Activated CD8-positive, alpha-beta T cell treated with anti-CD3 and anti-CD28 coated beads for 36 hours (primary cell): ENCODE measurements around the gene TBC1D9. TPM values are rescaled to one million over a fixed set of nuclear protein-coding genes. Genes with fewer than 3 reads are reported as not detected.

Experiments used
- ATAC-seq: fragments of 200-7000 bp; cut with Tn5 transposase; one replicate; pipeline ENCODE4 v1.10.0; 2021; ENCODE audit warnings: mild to moderate bottlenecking, moderate library complexity
- CTCF ChIA-PET: fragments of 350-600 bp; sonication (Branson Sonifier 250); formaldehyde crosslinking; loops from one replicate; lab custom pipeline; 2021; ENCODE audit warnings: antibody characterized with exemption; lab: Charles Lee
- POLR2A ChIA-PET: fragments of 350-600 bp; sonication (Branson Sonifier 250); formaldehyde crosslinking; loops from one replicate; lab custom pipeline; 2021; ENCODE audit warnings: antibody characterized with exemption; lab: Charles Lee
- DNase-seq: peaks from one replicate; pipeline ENCODE4 v3.0.0-alpha.2; 2020
- H3K27ac Mint-ChIP-seq: one replicate; pipeline ENCODE4 v1.8.0; 2021; ENCODE audit warnings: mild to moderate bottlenecking, mixed read lengths
- H3K27me3 Mint-ChIP-seq: one replicate; pipeline ENCODE4 v1.8.0; 2021; ENCODE audit warnings: mixed read lengths
- H3K36me3 Mint-ChIP-seq: one replicate; pipeline ENCODE4 v1.8.0; 2021; ENCODE audit warnings: low read depth, mixed read lengths
- H3K4me1 Mint-ChIP-seq: one replicate; pipeline ENCODE4 v1.8.0; 2021; ENCODE audit warnings: low read depth, mixed read lengths
- H3K4me3 Mint-ChIP-seq: one replicate; pipeline ENCODE4 v1.8.0; 2021; ENCODE audit warnings: mild to moderate bottlenecking, moderate library complexity, mixed read lengths
- H3K9me3 Mint-ChIP-seq: one replicate; pipeline ENCODE4 v1.8.0; 2021; ENCODE audit warnings: mixed read lengths
- CTCF ChIP-seq: fragments of 200-600 bp; IDR thresholded peaks from one replicate; pipeline ENCODE4 v1.8.0; 2022; ENCODE audit warnings: antibody characterized with exemption, mild to moderate bottlenecking
- intact Hi-C: fragments of 100-400 bp; cut with micrococcal nuclease; formaldehyde crosslinking; loops from one replicate; pipeline ENCODE4 v1.10.0; 2022
- total RNA-seq, 2 experiments: library from RNA; stranded (reverse); gene quantifications; one replicate each; pipeline ENCODE4 v1.2.3, GENCODE V29; 2021

TBC1D9 gene
- total RNA-seq, 2 experiments from 2014 or later = not detected

DNA sequence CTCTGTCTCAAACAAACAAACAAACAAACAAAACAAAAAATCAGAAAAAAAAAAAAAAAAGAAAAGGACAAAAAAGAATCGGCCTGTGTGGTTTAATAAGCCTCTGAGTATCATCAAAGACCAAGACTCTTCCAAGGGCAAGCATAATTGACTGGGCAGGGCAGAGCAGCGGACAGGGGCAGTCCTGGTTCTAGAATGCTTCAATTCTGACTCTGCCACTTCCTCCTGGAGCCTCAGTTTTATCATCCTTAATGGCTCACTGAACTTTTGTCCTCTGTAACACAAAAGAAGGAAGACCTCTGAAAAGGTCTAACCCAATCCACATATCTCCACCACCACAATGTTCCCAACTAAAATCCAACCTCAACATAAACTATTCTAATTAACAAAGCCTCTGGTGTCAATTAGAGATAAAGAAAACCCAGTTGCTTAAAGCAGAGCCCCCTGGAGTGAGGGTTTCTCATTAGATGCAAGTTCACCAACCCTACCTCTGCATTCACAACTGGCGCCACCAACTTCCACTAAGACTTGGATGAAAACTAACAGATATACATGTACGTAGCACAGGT is 51.7 kb downstream of the TBC1D9 start:
- H3K36me3 Mint-ChIP-seq = no peaks in the 10 kb centered on the region
- ChIA-PET CTCF (no interaction called here), POLR2A (no interaction called here)
- ATAC-seq (no peak), DNase-seq (no peak)
- no peaks in the 10 kb centered on the region for H3K27me3 Mint-ChIP-seq
- no peak for TF ChIP-seq CTCF
- no peak overlapping the region for H3K4me3 Mint-ChIP-seq
- no peaks in the 10 kb centered on the region for H3K9me3 Mint-ChIP-seq
- no peak overlapping the region for H3K27ac Mint-ChIP-seq
- no peaks in the 10 kb centered on the region for H3K4me1 Mint-ChIP-seq
- intact Hi-C loops = no loop called here

DNA sequence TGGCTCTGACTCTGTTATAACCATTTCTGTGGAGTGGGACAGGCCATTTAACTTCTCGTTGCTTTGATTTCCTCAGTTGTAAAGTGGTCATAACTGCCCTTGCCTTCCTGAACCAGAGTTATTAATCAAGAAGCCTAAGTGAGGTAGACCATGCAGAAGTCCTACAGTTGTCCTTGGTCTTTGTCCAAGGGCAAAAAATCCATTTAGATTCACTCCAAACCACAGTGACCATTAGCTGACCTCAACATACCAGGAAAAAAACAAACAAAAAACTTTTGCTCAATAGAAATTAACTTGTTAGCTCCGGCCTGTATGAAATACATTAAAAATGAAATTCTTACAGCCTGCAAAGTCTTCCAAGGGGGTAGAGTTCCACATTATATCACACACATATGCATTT is 52.7 kb downstream of the TBC1D9 start:
- H3K4me3 Mint-ChIP-seq = no peak overlapping the region
- H3K27ac Mint-ChIP-seq = no peak overlapping the region
- no peak for TF ChIP-seq CTCF
- CTCF ChIA-PET = interaction anchor here (1.3 kb wide), 1 partner anchor 17 kb away, joined by 3 read pairs; no protein-coding TSS in a partner anchor
- POLR2A ChIA-PET = interaction anchor here (0.6 kb wide), 1 partner anchor 94 kb away, joined by 3 read pairs; no protein-coding TSS in a partner anchor
- no peaks in the 10 kb centered on the region for H3K4me1 Mint-ChIP-seq
- no peak for ATAC-seq
- no peak for DNase-seq
- H3K27me3 Mint-ChIP-seq = no peaks in the 10 kb centered on the region
- H3K9me3 Mint-ChIP-seq = no peaks in the 10 kb centered on the region
- no peaks in the 10 kb centered on the region for H3K36me3 Mint-ChIP-seq
- intact Hi-C loops = no loop called here

DNA sequence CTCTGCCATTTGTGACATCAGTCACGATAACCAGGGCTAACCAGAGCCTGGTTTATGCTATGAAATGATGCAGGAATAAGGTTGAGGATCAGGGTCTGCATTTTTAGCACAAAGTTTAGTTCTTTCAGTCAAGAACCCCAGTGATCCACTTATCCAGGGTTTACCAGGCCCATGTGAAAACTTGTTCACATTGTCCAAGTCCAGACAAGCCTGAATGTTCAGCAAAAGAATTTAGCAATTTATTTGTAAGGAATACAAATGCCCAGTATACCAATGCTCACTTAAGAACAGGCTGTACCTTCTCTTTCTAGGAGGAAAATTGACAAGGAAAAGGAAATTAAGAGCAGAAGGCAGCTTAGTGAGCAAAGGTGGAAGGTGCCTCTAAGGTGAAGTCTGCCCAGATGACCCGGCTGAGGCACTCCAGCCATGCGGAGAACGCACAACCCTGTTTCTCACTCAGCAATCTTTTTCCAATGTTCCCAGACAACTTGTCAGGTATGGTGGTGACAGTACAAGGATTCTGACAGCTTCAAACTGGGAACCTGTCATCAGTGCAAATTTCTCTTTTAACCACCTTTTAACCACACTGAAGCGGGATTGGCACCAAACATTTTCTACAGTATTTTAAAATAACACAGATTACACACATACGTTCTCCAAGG is 54.0 kb downstream of the TBC1D9 start:
- Mint-ChIP-seq H3K36me3 (no peaks in the 10 kb centered on the region), H3K4me3 (no peak overlapping the region), H3K4me1 (no peaks in the 10 kb centered on the region), H3K27me3 (peaks cover 2% of the 10 kb centered on the region), H3K9me3 (no peaks in the 10 kb centered on the region), H3K27ac (no peak overlapping the region)
- ChIA-PET POLR2A (no interaction called here), CTCF (interaction anchor here (1.3 kb wide), 1 partner anchor 18 kb away, joined by 3 read pairs; no protein-coding TSS in a partner anchor)
- no peak for ATAC-seq
- no peak for TF ChIP-seq CTCF
- intact Hi-C loops = no loop called here
- no peak for DNase-seq

GRCh38 chr4:140701071-140701470 is 55.1 kb downstream of the TBC1D9 start:
- peaks cover 4% of the 10 kb centered on the region for H3K27me3 Mint-ChIP-seq
- no peak for TF ChIP-seq CTCF
- no peak overlapping the region for H3K27ac Mint-ChIP-seq
- no peak overlapping the region for H3K4me3 Mint-ChIP-seq
- ChIA-PET POLR2A (no interaction called here), CTCF (no interaction called here)
- intact Hi-C loops = no loop called here
- no peaks in the 10 kb centered on the region for H3K36me3 Mint-ChIP-seq
- no peak for DNase-seq
- ATAC-seq = no peak
- no peaks in the 10 kb centered on the region for H3K9me3 Mint-ChIP-seq
- H3K4me1 Mint-ChIP-seq = no peaks in the 10 kb centered on the region
